HG03558 (cell line): ENCODE data around the gene ZNF319.
"Not testable (repeated sequence)": the region's sequence is repeated elsewhere in the genome, so short reads cannot be mapped to it uniquely, and the experiment has no call there.

Experiments used
- ATAC-seq: cut with Tn5 transposase; IDR thresholded peaks from one replicate; pipeline ENCODE4 v1.9.1; 2021; ENCODE audit warnings: moderate number of reproducible peaks; ENCODE audit not compliant: unreplicated experiment; ENCODE audit errors: extremely low read depth

Gene ZNF319

DNA sequence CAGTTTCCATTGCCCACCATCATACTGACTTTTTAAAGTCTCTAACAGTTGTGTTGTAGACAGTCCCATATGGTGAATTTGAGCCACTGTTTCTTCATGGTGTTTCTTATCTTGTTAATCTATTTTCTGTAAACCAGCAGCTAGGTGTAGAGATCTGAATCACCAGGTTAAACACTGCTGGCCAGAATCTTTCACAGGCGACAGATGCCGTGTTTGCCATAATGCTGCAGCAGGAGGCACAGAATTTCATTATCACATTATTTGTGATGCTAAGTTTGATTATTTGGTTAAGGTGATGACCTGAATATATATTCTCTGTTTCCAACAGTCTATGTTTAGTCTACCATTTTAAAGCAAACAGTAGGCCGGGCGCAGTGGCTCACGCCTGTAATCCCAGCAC lies 18.1 kb downstream of the ZNF319 start:
- no peak for ATAC-seq

DNA sequence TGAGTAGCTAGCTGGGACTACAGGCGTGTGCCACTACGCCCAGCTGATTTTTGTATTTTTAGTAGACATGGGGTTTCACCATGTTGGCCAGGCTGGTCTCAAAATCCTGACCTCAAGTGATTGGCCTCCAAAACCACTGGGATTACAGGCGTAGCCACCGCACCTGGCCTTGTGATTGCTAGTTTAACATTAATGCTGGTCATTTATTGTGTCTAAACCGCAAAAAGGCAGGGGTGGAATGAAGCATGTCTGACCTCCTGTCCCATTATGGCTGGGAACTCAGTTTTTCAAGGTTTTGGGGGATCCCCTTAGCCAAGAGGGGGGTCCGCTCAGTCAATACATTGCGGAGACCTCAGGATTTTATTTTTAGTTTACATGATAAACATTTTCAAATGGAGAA lies 18.8 kb downstream of the ZNF319 start:
- ATAC-seq, result no peak

DNA sequence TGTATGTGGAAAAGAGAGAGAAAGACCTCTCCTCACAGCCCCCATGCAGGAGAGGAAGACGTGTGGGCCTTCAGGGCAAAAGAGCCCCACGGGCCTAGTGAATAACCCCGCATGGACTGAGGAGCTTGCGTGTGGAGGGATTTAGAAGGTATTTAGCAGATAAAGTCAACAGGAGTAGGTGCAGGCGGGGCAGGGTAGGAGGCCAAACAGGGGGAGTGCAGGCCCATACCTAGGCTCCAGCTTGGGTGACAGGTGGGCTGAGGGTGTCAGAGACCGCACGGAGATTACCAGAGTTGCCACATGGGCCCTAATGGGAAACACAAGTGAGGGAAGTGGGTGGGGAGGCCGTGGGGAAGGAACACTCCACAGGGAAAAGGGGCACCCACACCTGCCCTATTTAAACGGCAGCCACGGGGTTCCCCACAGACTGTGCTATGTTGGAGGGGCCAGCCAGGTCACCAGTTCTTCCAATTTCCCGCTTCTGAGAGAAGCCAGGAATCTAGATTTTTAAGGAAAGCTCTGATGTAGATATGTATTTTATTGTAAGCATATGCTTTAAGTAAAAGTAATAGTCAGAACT lies 21.4 kb downstream of the ZNF319 start:
- no peak for ATAC-seq

DNA sequence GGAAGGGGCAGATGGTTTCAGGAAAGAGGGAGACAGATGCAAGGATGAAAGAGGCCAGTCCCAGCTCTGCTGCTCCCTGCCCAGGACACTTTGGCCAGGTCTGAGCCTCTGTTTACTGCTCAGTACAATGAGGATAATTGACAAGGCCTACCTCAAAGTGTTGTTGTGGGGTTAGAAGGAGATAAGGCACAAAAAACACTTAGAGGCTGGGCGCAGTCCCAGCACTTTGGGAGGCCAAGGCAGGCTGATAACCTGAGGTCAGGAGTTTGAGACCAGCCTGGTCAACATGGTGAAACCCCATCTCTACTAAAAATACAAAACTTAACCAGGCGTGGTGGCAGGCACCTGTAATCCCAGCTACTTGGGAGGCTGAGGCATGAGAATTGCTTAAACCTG lies 22.4 kb downstream of the ZNF319 start:
- not testable (repeated sequence) for ATAC-seq

DNA sequence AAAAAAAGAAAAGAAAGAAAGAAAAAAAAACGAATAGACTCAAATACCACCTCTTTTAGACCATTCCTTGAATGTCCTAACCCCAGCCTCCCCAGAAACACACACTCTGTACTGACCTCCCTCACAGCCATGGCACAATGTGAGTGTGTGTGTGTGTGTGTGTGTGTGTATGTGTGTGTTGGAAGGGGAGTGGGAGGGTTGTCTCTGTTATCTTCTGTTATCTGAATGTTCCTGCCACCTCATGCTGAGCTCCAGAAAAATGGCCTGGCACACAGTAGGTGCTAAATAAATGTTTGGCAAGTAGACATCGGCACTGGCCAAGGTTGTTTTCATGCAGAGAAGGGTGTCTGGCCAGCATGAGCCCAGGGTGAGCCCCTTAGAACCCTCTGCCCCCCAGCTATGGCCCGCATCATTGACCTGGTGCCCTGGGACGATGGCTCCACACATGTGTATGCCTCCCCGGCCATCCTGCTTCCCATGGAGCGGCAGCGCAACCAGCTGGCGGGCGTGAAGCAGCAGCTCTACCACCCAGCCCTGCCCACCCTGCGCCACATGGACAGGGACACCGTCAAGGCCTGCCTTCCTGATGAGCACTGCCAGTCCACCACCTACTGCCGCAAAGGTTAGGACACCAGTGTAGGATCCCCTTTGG lies 22.9 kb downstream of the ZNF319 start:
- no peak for ATAC-seq

GRCh38 chr16:57976331-57976796 lies 24.1 kb downstream of the ZNF319 start:
- no peak for ATAC-seq

DNA sequence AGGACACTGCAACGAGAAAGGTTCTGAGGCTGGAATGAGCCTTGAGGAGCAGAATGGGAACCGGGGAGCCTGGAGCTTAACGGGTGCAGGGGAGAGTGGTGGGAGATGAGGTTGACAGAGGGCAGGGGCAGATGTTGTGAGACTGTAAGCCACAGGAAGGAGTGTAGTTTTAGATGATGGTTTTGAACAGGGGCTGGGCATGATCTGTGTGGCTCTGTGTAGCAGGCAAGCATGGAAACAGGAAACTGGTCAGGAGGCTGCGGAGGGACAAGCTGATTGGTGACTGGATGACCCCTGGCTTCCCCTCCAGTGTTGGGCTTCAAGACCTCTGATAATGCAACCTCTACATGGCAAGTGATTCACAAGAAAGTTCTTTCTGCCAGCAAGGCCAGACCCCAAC lies 28.2 kb downstream of the ZNF319 start:
- no peak for ATAC-seq

- ATAC-seq, result no peak
These were observed 28.6 kb downstream of the ZNF319 start for GRCh38 chr16:57971848-57972247.

DNA sequence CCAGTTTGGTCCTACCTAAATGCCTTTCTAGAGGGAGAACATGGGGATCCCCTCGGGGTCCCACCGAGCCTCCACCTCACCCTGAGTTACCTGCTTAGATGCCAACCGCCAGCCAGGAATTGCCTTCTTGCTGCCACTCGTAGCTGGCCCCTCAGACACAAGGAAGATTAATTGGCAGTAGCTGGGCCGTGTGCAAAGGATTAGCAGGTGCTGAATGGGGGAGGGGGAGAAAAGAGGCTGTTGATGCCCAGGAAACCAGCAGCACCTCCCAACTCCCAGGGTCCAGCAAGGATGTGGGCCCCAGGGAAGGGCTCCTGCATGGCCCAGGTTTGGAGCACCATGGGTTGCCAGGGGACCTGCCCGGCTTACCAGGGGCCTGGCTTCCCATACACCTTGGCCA lies 29.5 kb downstream of the ZNF319 start, which contains the start of gene CNGB1:
Gene CNGB1 (minus strand): TSS at position 159 of the 400 bp plus-strand sequence. CDS start 3,842 bp downstream, outside the sequence.
- ATAC-seq, result no peak

- no peak for ATAC-seq
These were observed 30.2 kb downstream of the ZNF319 start for GRCh38 chr16:57970319-57970718.

DNA sequence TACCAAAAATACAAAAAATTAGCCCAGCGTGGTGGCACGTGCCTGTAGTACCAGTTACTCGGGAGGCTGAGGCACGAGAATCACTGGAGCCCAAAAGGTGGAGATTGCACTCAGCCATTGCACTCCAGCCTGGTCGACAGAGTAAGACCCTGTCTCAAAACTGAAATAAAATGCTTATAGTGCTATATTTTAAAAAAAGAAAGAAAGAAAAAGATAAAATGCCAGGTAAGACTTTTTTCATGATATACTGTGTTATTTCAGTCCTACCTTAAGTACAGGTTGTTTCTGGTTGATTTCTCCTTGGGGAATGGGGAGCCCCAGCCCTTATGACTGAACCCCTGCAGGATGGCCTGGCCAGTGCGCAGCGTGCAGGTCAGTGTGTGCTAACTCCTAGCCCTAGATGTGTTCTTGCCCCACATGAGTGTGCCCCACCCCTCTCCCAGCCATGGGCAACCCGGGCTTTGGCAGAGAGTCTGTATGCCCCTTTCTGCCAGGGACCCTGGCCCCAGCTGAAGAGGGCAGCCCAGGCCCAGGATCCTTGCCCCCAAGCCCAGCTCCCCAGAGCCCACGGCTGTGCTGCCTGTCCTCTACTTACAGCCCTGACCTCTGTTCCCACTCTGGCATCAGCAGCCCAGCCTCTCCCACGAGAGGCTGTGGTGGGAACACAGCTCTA lies 30.9 kb downstream of the ZNF319 start:
- ATAC-seq, result no peak

DNA sequence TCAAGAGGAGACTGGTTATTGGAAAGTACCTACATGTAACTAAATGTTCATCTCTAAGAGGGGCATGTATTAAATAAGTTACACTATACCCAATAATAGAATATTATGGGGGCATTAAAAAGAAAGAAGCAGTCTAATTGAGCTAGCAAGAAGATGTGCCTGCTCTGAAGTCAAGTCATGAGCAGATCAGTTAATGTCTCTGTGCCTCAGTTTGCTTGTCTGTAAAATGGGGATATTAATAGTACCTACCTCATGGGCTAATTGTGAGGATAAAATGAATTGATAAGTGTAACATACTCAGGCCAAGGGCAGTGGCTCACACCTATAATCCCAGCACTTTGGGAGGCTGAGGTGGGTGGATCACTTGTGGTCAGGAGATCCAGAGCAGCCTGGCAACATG lies 32.6 kb downstream of the ZNF319 start:
- ATAC-seq, result no peak

DNA sequence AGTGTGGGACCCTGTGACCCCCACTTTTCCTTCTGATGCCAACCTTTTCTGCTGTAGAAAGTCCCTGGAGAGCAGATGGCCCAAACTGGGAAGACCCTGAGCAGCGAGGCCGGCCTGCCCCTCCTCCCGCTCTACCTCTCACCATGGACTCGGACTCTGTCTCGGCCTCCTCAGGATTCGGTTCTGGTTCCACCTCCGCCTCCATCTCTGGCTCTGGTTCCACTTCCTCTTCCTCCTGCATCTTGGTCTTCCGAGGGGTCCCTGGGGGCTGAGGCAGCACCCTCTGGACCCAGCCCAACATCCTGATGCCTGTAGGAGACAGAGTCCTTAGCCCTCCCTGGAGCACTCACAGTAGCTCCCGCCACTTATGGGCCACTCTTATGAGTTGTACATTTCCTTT lies 33.5 kb downstream of the ZNF319 start:
- ATAC-seq, result no peak

DNA sequence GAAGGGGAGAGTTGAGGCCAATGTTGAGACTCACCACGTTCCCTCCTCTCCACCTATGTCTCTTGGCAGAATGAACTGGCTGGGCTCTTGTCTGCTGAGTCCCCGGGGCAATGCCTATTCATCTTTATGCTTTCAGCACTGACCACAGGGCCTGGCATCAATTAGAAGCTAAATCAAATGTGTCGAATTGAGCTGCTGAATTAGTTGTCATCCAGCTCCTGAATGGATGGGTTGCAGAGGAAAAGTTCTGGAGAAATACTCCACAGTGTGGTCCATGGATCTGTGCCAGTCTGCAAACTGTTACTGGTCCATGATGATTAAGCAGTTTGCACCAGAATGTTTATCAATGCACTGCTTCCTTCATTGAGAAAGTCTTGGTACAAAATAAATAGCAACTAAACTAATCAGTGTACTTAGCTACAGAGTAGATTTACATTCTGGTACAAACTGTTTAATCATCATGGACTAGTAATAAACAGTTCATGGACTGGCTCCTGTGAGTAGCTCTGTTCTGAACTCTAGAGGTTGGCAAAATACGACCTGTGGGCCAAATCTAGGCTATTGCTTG lies 34.2 kb downstream of the ZNF319 start:
- no peak for ATAC-seq

- no peak for ATAC-seq
These were observed 36.2 kb downstream of the ZNF319 start for GRCh38 chr16:57964157-57964700.

- ATAC-seq, result no peak
These were observed 37.7 kb downstream of the ZNF319 start for GRCh38 chr16:57962756-57963155.

DNA sequence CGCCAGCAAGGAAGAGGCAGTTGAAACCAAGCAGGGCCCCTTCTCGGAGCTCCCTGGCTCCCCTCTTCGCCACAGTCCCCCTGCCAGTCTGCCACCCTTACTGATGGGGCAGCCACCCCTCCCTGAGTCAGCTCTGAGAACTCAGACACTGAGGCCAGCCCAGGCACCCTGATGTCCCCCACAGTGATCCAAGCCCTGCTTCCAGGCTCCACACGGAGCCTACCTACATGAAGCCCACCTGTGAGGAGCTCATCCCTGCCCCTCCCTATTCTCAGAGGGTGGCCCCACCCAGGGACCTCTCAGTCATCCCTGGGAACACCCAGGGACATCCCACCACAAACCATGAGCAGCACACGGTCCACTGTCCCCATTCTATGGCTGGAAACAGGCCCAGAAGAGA lies 38.4 kb downstream of the ZNF319 start:
- no peak for ATAC-seq

GRCh38 chr16:57961538-57961937 lies 38.9 kb downstream of the ZNF319 start:
- no peak for ATAC-seq

- no peak for ATAC-seq
These were observed 39.5 kb downstream of the ZNF319 start for GRCh38 chr16:57960826-57961472.

GRCh38 chr16:57960310-57960709 lies 40.2 kb downstream of the ZNF319 start:
- ATAC-seq, result no peak
